ENCODE measurements around the gene DIS3L2. TPM values are rescaled to one million over a fixed set of nuclear protein-coding genes. Genes with fewer than 3 reads are reported as not detected.

DIS3L2 gene
- total RNA-seq, 2 donors from 2014 or later, result 22.6 to 32.3 TPM

DNA sequence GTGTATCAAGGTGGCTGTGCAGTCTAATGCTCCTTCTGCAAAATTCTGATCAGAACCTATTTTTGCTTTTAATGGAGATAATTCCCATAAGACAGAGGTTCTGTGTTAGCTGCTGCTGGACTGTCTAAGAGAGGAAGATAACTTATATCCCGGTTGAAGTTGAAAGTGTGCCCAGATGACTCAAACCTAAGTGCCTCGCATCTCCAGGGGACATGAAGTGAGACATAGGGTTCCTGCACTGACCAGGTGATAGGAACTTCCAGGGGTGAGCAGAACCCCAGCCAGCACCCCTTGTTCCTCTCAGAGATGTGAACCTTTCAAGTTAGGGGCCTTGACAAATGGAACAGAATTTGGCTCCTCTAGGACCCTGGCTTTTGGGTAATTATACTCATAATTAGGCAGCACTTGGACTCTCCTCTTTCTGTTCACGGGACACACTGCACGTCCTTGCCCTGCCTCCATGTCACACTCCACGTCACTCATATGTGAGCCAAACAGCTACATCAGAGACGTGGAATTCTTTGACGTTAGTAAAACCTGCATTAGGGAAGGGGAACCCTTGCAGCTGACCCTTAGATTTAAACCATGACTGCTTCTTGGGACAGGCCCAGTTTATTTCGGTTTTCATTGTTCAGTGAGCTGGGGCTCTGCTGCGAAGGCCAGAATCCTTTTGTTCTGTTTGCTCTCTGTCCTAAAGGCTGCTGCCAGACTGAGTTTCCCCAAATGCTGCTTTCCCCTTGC is 312.6 kb downstream of the DIS3L2 start:
- intact Hi-C loops (cut with DNase I), result no loop called here

DNA sequence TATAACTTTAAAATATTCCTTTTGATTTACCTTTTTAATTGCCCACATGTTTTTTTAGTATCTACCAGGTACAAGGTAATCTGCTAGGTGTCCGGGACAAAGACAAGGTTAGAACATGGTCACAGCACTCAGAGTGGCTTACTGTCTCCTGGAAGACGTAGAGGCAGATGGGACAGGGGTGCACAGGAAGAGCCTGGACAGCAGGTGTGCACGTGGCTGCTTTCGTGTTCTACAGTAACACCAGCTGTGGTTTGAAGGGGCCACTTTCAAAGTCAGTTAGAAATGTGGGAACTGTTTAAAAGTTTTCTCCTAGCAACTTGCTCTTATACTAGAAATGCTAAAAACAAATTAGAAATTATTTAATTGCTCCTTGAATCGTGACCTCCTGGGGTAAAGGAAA is 314.2 kb downstream of the DIS3L2 start:
- DNase-seq, result no peak
- H3K9me3 ChIP-seq, result no peaks in the 10 kb centered on the region
- no peak overlapping the region for H3K4me3 ChIP-seq
- TF ChIP-seq, protein P1, sequence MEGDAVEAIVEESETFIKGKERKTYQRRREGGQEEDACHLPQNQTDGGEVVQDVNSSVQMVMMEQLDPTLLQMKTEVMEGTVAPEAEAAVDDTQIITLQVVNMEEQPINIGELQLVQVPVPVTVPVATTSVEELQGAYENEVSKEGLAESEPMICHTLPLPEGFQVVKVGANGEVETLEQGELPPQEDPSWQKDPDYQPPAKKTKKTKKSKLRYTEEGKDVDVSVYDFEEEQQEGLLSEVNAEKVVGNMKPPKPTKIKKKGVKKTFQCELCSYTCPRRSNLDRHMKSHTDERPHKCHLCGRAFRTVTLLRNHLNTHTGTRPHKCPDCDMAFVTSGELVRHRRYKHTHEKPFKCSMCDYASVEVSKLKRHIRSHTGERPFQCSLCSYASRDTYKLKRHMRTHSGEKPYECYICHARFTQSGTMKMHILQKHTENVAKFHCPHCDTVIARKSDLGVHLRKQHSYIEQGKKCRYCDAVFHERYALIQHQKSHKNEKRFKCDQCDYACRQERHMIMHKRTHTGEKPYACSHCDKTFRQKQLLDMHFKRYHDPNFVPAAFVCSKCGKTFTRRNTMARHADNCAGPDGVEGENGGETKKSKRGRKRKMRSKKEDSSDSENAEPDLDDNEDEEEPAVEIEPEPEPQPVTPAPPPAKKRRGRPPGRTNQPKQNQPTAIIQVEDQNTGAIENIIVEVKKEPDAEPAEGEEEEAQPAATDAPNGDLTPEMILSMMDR (IDR thresholded peaks at IDR 0.05), result no peak
- H3K9ac ChIP-seq (ENCODE audit: low read depth in 2 of 2, low read length in 2 of 2), result no peak overlapping the region
- no peaks in the 10 kb centered on the region for H3K4me1 ChIP-seq
- intact Hi-C loops (cut with DNase I), result no loop called here
- no peaks in the 10 kb centered on the region for H3K27me3 ChIP-seq
- no peak overlapping the region for H3K27ac ChIP-seq
- H3K36me3 ChIP-seq, result no peaks in the 10 kb centered on the region

More for the DNA sequence above, 312.6 kb downstream of the DIS3L2 start:
- Histone ChIP-seq H3K4me3 (no peak overlapping the region), H3K4me1 (no peaks in the 10 kb centered on the region), H3K27ac (no peak overlapping the region), H3K27me3 (no peaks in the 10 kb centered on the region), H3K9ac (ENCODE audit: low read depth in 2 of 2, low read length in 2 of 2) (no peak overlapping the region), H3K36me3 (no peaks in the 10 kb centered on the region), H3K9me3 (no peaks in the 10 kb centered on the region)
- TF ChIP-seq, protein P1 (IDR thresholded peaks at IDR 0.05), result no peak
- DNase-seq, result no peak

DNA sequence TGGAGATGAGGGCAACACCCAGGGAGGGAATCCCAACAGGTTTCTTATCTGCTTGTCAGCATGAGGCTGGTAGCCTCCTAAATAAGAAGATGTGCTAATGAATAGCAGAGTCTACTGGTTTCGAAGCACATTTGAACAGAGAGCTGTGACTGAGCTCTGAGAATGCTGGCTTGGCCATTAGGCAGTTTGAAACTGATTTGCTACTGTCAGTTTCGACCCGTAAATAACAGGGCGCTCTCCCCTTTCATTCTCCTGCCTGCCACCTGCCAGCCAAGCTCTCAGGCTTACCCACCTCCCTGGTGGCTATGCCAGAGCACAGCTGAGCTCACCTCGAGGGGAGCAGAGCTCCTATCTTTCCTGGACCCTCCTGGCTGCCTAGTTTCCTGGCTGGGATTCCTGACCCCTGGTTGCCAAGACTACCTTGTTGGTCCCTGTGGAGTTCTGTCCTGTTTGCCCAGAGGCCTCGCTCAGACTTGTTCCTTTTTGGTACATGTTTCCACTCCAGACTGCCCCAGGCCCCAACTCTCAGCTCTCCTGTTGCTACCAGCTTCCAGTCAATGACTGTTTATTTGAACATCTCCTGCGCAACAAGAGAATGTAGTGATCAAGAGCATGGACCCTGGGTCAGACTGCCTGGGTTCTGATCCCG is 314.7 kb downstream of the DIS3L2 start:
- Histone ChIP-seq H3K9ac (ENCODE audit: low read depth in 2 of 2, low read length in 2 of 2) (no peak overlapping the region), H3K4me3 (no peak overlapping the region), H3K36me3 (no peaks in the 10 kb centered on the region), H3K9me3 (no peaks in the 10 kb centered on the region), H3K27ac (no peak overlapping the region), H3K4me1 (no peaks in the 10 kb centered on the region), H3K27me3 (no peaks in the 10 kb centered on the region)
- TF ChIP-seq, protein P1 (IDR thresholded peaks at IDR 0.05), result no peak
- intact Hi-C loops (cut with DNase I), result no loop called here
- DNase-seq, result no peak

DNA sequence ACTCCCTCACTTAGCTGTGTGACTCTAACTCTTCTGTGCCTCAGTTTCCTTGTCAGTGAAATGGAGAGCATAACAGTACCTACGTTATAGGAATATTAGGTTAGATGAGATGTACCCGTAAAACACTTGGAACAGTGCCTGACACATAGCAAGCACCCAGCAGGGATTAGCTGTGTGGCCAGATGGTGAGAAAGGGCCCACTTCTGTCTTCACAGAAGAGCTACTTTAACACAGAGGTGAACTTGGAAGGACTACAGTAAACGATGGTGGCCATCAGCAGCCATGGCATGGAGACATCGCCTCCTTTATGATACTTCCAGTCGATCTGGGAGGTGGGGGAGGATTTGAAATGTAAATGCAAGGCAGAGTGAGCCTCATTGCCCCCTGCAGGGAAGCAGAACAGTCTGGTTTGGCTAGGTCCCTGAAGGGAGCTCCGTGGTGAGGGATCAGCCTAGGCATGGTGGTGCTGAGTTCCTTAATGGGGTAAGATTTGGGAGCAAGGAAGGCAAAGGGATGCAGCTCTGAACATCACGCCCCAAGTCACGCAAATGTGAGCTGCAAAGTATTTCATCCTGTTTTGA is 315.3 kb downstream of the DIS3L2 start:
- no peak overlapping the region for H3K9ac ChIP-seq (ENCODE audit: low read depth in 2 of 2, low read length in 2 of 2)
- TF ChIP-seq, protein P1 (IDR thresholded peaks at IDR 0.05), result no peak

DNA sequence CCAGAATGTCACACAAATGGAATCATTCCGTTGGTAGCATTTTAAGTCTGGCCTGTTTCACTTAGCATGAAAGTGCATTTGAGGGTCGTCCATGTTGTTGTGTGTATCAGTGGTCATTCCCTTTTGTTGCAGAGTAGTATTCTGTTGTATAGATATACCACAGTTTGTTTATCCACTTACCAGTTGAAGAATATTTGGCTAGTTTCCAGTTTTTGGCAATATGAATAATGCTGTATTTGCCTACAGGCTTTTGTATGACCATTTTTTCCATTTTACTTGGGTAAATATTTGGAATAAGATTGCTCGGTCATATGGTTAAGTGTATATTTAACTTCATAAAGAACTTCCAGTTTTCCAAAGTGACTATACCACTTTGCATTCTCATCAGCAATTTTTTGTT is 317.0 kb downstream of the DIS3L2 start:
- intact Hi-C loops (cut with DNase I), result no loop called here
- H3K36me3 ChIP-seq, result no peaks in the 10 kb centered on the region
- H3K4me3 ChIP-seq, result no peak overlapping the region
- H3K9me3 ChIP-seq, result no peaks in the 10 kb centered on the region
- H3K9ac ChIP-seq (ENCODE audit: low read depth in 2 of 2, low read length in 2 of 2), result no peak overlapping the region
- no peak for DNase-seq
- H3K4me1 ChIP-seq, result no peaks in the 10 kb centered on the region
- TF ChIP-seq, protein P1 (IDR thresholded peaks at IDR 0.05), result no peak
- H3K27ac ChIP-seq, result no peak overlapping the region
- no peaks in the 10 kb centered on the region for H3K27me3 ChIP-seq

More for the DNA sequence above, 315.3 kb downstream of the DIS3L2 start:
- H3K4me3 ChIP-seq, result no peak overlapping the region
- no peaks in the 10 kb centered on the region for H3K27me3 ChIP-seq
- no peaks in the 10 kb centered on the region for H3K36me3 ChIP-seq
- no peaks in the 10 kb centered on the region for H3K9me3 ChIP-seq
- no peak overlapping the region for H3K27ac ChIP-seq
- intact Hi-C loops (cut with DNase I), result no loop called here
- no peak for DNase-seq
- H3K4me1 ChIP-seq, result no peaks in the 10 kb centered on the region
